ENCODE data around the gene PTPRH.

PTPRH gene

DNA sequence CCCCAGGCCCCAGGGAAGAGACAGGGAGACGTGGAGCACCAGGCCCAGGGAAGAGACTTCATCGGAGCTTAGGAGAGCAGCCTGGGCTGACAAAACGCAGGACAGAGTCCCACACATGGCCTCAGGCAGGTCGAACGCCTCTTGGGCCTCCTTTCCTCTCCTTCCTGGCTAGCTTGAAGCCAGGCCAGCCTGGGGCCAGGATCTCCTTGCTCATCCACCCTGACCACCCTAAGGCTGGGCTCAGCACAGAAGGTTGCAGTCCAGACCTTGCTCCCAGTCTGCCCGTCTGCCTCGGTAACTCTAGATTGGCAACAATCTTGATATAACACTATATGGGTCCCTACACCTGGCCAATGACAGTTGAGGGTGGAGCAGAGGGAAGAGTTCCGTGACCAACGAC is 39.4 kb upstream of the PTPRH start:
- no peak for TF ChIP-seq CTCF (IDR thresholded peaks at IDR 0.05; ENCODE audit: low read depth, low read length, missing control alignments)
- DNase-seq (ENCODE audit: low read depth), result no peak
- no peak overlapping the region for H3K4me3 ChIP-seq (ENCODE audit: low read depth, low read length)

- TF ChIP-seq CTCF (IDR thresholded peaks at IDR 0.05; ENCODE audit: low read depth, low read length, missing control alignments), result no peak
- no peak for DNase-seq (ENCODE audit: low read depth)
- no peak overlapping the region for H3K4me3 ChIP-seq (ENCODE audit: low read depth, low read length)
These were observed 38.9 kb upstream of the PTPRH start for GRCh38 chr19:55248166-55248675.

- TF ChIP-seq CTCF (IDR thresholded peaks at IDR 0.05; ENCODE audit: low read depth, low read length, missing control alignments), result no peak
- H3K4me3 ChIP-seq (ENCODE audit: low read depth, low read length), result no peak overlapping the region
- no peak for DNase-seq (ENCODE audit: low read depth)
These were observed 38.4 kb upstream of the PTPRH start for GRCh38 chr19:55247621-55248099.

DNA sequence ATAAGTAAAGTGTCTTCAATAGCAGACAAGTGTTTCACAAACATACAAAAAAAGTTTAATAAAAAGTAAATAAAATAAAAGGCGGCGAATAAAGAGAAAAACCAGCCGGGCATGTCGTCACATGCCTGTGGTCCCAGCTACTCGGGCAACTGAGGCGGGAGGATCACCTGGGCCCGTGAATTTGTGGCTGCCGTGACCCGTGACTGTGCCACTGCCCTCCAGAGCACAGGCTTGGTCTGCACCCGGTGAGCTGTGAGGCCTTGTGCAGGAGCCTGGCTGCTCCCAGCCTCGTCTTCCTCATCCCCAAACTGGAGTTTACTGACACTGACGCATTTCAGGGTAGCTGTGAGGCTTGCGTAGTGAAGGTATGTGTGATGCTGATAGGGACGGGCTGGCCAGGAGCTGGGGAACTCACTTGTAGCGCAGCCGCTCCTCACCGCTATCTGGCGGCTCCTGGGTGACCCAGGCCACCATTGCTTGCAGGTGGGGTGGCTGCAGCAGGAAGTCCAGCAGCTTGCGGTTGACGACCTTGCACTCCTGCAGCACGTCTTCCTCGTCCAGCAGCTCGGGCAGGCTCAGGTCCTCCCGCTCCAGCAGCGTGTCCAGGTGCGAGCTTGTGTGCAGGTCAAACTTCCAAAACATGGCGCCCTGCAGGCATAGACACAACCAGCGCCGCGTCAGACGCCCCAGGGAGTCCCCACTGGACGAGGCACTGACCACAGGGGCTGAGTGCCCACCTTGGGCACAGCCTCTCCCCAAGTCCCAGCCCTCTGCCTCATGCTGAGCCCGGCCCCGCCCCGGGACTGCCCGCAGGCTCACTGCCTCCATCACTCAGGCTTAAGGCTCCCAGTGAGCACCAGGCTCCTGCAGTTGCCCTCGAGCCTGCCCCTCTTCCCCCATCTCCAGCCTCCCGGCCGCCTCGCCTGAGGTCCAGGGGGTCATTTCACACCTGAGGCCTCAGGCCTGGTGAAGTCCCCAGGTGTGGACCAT is 37.5 kb upstream of the PTPRH start:
- no peak overlapping the region for H3K4me3 ChIP-seq (ENCODE audit: low read depth, low read length)
- DNase-seq (ENCODE audit: low read depth), result no peak
- TF ChIP-seq CTCF (IDR thresholded peaks at IDR 0.05; ENCODE audit: low read depth, low read length, missing control alignments), result no peak

DNA sequence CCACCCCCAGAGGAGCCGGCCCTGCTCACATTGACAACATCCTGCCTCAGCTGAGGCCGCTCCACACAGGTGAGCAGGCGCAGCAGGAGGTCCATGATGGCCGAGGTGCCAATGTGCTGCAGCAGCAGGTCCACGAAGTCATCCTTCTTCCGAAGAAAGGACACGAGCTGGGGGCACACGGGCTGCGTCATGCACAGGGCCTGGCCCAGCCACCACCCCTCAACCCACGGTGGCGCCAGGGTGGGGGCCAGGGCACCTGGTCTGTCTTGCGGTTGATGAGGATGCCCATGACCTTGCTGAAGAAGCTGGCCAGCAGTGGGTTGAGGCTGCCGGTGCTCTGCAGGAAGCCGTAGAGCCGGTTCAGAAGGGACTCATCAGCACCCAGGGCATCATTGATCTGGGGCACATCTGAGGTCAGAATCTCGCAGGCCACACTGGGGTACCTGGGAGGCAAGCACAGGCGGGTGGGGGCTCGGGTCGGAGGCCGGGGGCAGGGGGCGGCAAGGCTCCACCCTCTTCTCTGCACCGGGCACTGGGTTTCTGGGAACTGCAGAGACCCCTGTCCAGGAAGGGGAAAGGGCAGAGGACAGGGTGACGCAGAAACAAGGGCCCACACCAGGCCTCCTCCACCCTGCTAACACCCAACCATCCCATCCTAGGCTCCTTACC is 36.1 kb upstream of the PTPRH start:
- no peak overlapping the region for H3K4me3 ChIP-seq (ENCODE audit: low read depth, low read length)
- TF ChIP-seq CTCF (IDR thresholded peaks at IDR 0.05; ENCODE audit: low read depth, low read length, missing control alignments), result no peak
- no peak for DNase-seq (ENCODE audit: low read depth)

- H3K4me3 ChIP-seq (ENCODE audit: low read depth, low read length), result no peak overlapping the region
- DNase-seq (ENCODE audit: low read depth), result no peak
- no peak for TF ChIP-seq CTCF (IDR thresholded peaks at IDR 0.05; ENCODE audit: low read depth, low read length, missing control alignments)
These were observed 34.8 kb upstream of the PTPRH start for GRCh38 chr19:55244004-55244680.
